GM12872 (cell line): Measurements from ENCODE around the gene REM2.

Experiments used
- TF ChIP-seq, protein P1 (sequence below): IDR thresholded peaks from 3 replicates; pipeline ENCODE4 v1.5.1; 2011; ENCODE audit warnings: low read depth, mild to moderate bottlenecking, low read length, moderate library complexity; ENCODE audit not compliant: insufficient read depth

REM2 gene

DNA sequence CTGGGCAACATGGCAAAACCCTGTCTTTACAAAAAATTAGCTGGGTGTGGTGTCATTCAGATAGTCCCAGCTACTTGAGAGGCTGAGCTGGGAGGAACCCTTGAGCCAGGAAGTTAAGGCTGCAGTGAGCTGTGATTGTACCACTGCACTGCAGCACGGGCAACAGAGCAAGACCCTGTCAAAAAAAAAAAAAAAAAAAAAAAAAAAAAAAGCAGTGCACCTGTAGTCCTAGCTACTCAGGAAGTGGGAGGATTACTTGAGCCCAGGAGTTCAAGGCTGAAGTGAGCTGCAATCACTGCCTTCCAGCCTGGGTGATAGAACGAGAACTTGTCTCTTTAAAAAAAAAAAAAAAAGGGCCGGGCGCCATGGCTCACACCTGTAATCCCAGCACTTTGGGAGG is 5.6 kb downstream of the REM2 start:
- TF ChIP-seq, protein P1, sequence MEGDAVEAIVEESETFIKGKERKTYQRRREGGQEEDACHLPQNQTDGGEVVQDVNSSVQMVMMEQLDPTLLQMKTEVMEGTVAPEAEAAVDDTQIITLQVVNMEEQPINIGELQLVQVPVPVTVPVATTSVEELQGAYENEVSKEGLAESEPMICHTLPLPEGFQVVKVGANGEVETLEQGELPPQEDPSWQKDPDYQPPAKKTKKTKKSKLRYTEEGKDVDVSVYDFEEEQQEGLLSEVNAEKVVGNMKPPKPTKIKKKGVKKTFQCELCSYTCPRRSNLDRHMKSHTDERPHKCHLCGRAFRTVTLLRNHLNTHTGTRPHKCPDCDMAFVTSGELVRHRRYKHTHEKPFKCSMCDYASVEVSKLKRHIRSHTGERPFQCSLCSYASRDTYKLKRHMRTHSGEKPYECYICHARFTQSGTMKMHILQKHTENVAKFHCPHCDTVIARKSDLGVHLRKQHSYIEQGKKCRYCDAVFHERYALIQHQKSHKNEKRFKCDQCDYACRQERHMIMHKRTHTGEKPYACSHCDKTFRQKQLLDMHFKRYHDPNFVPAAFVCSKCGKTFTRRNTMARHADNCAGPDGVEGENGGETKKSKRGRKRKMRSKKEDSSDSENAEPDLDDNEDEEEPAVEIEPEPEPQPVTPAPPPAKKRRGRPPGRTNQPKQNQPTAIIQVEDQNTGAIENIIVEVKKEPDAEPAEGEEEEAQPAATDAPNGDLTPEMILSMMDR = no peak

DNA sequence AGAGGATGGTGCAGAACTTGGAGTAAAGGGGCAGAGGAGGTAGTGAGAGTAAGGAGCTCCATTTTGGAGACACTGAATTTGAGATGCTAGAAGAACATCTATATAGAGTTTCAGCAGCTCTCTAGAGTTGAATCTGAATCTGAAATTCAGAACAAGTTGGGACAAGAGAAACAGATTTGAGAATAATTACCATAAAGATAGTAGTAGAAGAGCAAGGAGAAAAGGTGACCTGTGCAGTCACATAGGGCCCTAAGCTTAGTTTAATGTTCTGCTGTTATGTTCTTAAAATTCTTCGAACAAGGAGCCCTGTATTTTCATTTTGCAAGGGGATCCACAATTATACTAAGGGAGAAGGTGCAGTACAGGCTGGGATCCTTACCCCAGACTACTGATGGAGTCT is 7.4 kb downstream of the REM2 start:
- TF ChIP-seq, protein P1 = no peak

DNA sequence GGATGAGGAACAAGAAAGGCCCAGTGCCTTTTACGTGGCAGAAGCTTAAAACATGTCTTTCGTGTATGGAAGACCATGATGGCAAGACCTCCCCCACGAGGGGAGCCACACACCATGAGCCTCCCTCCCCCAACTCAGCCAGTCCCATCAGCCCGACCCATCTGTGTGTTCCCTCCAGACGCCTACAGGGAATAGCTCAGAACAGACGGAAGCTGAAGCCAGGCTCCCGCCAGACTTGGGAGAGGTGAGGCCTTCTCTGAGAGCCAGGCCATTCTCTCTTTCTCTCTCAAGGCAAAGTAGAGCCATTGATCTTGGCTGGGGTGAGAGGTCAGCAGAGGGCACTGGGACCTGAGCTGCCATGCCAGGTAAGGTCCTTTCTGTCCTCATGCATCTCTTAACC is 9.5 kb downstream of the REM2 start:
- TF ChIP-seq, protein P1 = no peak

DNA sequence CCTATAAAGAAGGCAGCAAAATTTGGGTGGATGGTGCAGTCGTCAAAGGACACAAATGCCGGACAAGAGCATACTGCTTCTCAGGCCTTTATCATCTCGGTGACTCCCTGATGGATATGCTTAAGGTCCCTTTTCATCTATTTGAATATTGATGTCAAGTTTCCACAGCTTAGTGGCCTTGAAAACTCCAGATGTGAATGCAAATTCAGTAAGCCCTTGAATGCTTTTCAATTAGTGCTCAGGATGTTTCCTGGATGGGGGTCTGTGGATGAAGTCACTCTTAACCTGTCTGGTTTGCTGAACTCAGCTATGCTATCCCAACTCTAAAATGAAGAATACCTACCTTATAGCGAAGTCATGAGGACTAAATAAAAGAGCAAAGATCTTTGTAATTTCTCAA is 10.7 kb downstream of the REM2 start:
- TF ChIP-seq, protein P1 = no peak

DNA sequence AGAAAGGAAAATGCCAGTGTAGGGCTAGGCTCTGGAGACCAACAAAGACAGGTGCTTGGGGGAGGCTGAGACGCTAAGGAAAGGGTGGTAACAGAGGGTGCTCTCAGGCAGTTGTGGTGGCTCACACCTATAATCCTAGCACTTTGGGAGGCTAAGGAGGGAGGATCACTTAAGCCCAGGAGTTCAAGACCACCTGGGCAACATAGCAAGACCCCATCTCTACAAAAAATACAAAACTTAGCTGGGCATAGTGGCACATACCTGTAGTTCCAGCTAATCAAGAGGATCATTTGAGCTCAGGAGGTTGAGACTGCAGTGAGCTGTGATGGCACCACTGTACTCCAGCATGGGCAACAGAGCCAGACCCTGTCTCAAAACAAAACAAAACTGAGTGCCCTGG is 12.4 kb downstream of the REM2 start:
- TF ChIP-seq, protein P1 = no peak

DNA sequence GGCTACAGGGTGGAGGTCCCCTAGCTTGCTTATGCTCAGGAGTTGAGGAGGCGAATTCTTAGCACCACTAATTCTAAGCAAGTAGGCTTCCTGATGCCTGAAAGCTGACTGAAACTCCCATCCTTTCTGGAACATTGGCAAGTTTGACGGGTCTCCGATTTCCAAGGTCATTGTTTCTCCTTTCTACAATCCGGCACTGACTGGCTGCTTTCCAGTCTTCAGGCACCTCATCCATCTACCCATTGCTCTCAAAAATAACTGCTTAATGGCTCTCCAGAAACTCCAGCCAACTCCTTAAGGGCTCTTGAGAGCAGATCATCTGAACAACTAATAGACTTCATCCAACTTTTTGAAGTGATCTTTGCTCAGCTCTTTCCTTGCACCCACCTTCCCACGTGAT is 13.3 kb downstream of the REM2 start:
- TF ChIP-seq, protein P1 = no peak

DNA sequence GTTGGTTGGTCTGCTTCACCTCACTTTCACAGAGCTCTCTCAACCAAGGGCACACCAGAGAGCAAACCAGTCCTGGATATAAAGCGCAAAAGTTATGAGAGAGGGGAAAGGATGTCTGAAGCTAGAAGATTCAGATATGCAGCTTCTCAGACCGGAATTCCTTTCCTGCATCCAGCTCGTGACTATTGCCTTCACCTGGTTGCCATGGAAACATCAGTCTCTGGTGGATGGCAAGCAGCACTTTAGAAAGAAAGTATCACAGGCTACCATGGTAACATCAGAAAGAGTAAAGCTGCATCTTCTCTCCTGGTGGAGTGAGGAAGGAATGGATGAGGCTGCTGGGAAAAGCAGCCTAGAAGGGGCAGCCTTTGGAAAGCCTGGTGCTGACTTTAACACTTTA is 13.7 kb downstream of the REM2 start:
- TF ChIP-seq, protein P1 = no peak

DNA sequence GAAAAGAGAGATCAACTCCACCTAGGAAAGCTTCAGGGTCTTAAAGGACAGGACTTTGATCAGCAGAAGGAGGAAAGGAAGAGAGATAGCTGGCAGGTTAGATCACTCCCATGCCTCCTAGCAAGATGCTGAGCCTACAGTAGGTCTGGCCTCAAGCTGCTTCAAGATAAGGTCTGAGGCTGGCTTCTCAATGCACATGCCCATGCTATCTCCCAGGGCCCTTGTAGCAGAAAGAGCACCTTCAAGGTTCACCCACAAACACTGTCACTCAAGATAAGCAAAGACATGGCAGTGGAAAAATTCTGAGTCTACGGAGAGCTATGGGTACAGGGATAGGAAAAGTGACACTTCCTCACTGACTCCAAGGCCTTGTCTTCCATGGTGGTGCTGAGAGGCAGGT is 14.3 kb downstream of the REM2 start:
- TF ChIP-seq, protein P1 = no peak
